Neuronal stem cell (in vitro differentiated cells): ENCODE measurements around the gene KRT7.
"Not testable (repeated sequence)": the region's sequence is repeated elsewhere in the genome, so short reads cannot be mapped to it uniquely, and the experiment has no call there.

Experiments used
- DNase-seq: peaks from one replicate; pipeline ENCODE4 v3.0.0-alpha.2; 2013; ENCODE audit warnings: low spot score
- H2AFZ ChIP-seq: one replicate; pipeline ENCODE4 v1.6.1; 2013; ENCODE audit warnings: mild to moderate bottlenecking, low read length, inconsistent platforms
- H2AK5ac ChIP-seq: 2 replicates; pipeline ENCODE4 v1.6.1; 2013; ENCODE audit warnings: low read depth, mild to moderate bottlenecking, inconsistent platforms, low read length, moderate library complexity, mixed read lengths
- H2BK120ac ChIP-seq: 2 replicates; pipeline ENCODE4 v1.6.1; 2013; ENCODE audit warnings: low read depth, mild to moderate bottlenecking, inconsistent platforms, low read length, moderate library complexity, mixed read lengths
- H2BK12ac ChIP-seq: one replicate; pipeline ENCODE4 v1.6.1; 2013; ENCODE audit warnings: low read length, inconsistent platforms
- H2BK15ac ChIP-seq: 2 replicates; pipeline ENCODE4 v1.6.1; 2013; ENCODE audit warnings: mild to moderate bottlenecking, low read length, inconsistent platforms, mixed read lengths
- H2BK5ac ChIP-seq: one replicate; pipeline ENCODE4 v1.6.1; 2013; ENCODE audit warnings: inconsistent platforms, mild to moderate bottlenecking, low read length, moderate library complexity
- H3K14ac ChIP-seq: one replicate; pipeline ENCODE4 v1.6.1; 2013; ENCODE audit warnings: low read length, inconsistent platforms
- H3K18ac ChIP-seq: 2 replicates; pipeline ENCODE4 v1.6.1; 2013; ENCODE audit warnings: low read length, inconsistent platforms
- H3K23ac ChIP-seq: 2 replicates; pipeline ENCODE4 v1.6.1; 2013; ENCODE audit warnings: low read depth, mild to moderate bottlenecking, mixed read lengths, low read length, inconsistent platforms; ENCODE audit not compliant: poor library complexity
- H3K27ac ChIP-seq: replicated peaks from 3 replicates; pipeline ENCODE4 v1.5.1; 2013; ENCODE audit warnings: low read length, inconsistent platforms
- H3K27me3 ChIP-seq, 3 experiments: 2 replicates each; pipeline ENCODE4 v1.6.1; 2013; ENCODE audit warnings: low read length in 3 of 3, mild to moderate bottlenecking in 2 of 3, inconsistent platforms in 1 of 3, low read depth in 1 of 3, mixed read lengths in 1 of 3, moderate library complexity in 1 of 3; ENCODE audit not compliant: control insufficient read depth in 3 of 3, insufficient read depth in 3 of 3
- H3K36me3 ChIP-seq, 2 donors: replicated peaks in 1 of 2; 2 replicates each; pipeline ENCODE4 v1.6.1; 2013; ENCODE audit warnings: low read length in 2 of 2; ENCODE audit not compliant: control insufficient read depth in 2 of 2, insufficient read depth in 2 of 2
- H3K4ac ChIP-seq: 2 replicates; pipeline ENCODE4 v1.6.1; 2013; ENCODE audit warnings: inconsistent platforms, mild to moderate bottlenecking, low read length, moderate library complexity
- H3K4me1 ChIP-seq, 2 donors: 1 replicate in 1 of 2; 2 replicates in 1 of 2; pipeline ENCODE4 v1.6.1; 2013; ENCODE audit warnings: low read length in 2 of 2, low read depth in 1 of 2; ENCODE audit not compliant: control insufficient read depth in 2 of 2, insufficient read depth in 1 of 2
- H3K4me2 ChIP-seq: one replicate; pipeline ENCODE4 v1.6.1; 2013; ENCODE audit warnings: mild to moderate bottlenecking, low read length, inconsistent platforms; ENCODE audit not compliant: insufficient read depth, poor library complexity, severe bottlenecking
- H3K4me3 ChIP-seq, 2 donors: 2 replicates each; pipeline ENCODE4 v1.5.1; 2013; ENCODE audit warnings: low read length in 2 of 2, mild to moderate bottlenecking in 2 of 2, inconsistent platforms in 1 of 2, moderate library complexity in 1 of 2
- H3K79me1 ChIP-seq: one replicate; pipeline ENCODE4 v1.6.1; 2013; ENCODE audit warnings: low read depth, mild to moderate bottlenecking, inconsistent platforms, low read length, moderate library complexity
- H3K9ac ChIP-seq: one replicate; pipeline ENCODE4 v1.6.1; 2013; ENCODE audit warnings: mild to moderate bottlenecking, low read depth, low read length, inconsistent platforms; ENCODE audit not compliant: poor library complexity
- H3K9me3 ChIP-seq, 2 donors: replicated peaks in 1 of 2; 2 replicates each; pipeline versions ENCODE3 to v1.6.1; 2013; ENCODE audit warnings: low read length in 2 of 2, mild to moderate bottlenecking in 2 of 2, inconsistent platforms in 1 of 2, low read depth in 1 of 2, mixed read lengths in 1 of 2, moderate library complexity in 1 of 2; ENCODE audit not compliant: control insufficient read depth in 2 of 2, insufficient read depth in 1 of 2
- H4K8ac ChIP-seq: one replicate; pipeline ENCODE4 v1.6.1; 2013; ENCODE audit warnings: low read depth, mild to moderate bottlenecking, inconsistent platforms, low read length, moderate library complexity
- H4K91ac ChIP-seq: one replicate; pipeline ENCODE4 v1.6.1; 2013; ENCODE audit warnings: low read length, low read depth, mild to moderate bottlenecking, inconsistent platforms; ENCODE audit not compliant: poor library complexity
- WGBS, 2 donors: extraction: QIAGEN DNeasy Blood & Tissue Kit; methylation state at CpG; one replicate each; pipeline ENCODE4 v1.1.7; 2013; ENCODE audit warnings: missing lambda C conversion rate in 2 of 2, mixed read lengths in 1 of 2; ENCODE audit not compliant: insufficient read length in 2 of 2, insufficient replicate concordance in 1 of 2; ENCODE audit errors: extremely low coverage in 2 of 2; 5-methylcytosine and 5-hydroxymethylcytosine counted together

The KRT7 gene

GRCh38 chr12:52249511-52250047 lies 16.5 kb downstream of the KRT7 start:
- Histone ChIP-seq H4K8ac (no peak overlapping the region), H3K9ac (no peak overlapping the region), H3K27me3 (peaks cover 0 to 52% (median 26%) of the 10 kb centered on the region in 3 experiments), H3K4me1 (peaks cover 0 to 4% of the 10 kb centered on the region in 2 donors), H3K4me3 (no peak overlapping the region), H3K27ac (no peak overlapping the region), H2AK5ac (peak overlapping the region; percentile 20), H3K4ac (no peak overlapping the region), H3K23ac (no peak overlapping the region), H3K14ac (no peak overlapping the region), H2BK12ac (no peak overlapping the region), H2BK15ac (peak overlapping the region; percentile 84), H3K4me2 (no peak overlapping the region), H2BK120ac (no peak overlapping the region), H3K79me1 (no peaks in the 10 kb centered on the region), H3K36me3 (no peaks in the 10 kb centered on the region), H2BK5ac (no peak overlapping the region), H3K9me3 (no peaks in the 10 kb centered on the region), H2AFZ (no peak overlapping the region), H3K18ac (peak overlapping the region; percentile 84), H4K91ac (no peak overlapping the region)
- no CpG with 5 or more reads among the region's 2 CpGs for WGBS, 2 donors
- no peak for DNase-seq

- no peak overlapping the region for H3K4ac ChIP-seq
- H3K79me1 ChIP-seq, result no peaks in the 10 kb centered on the region
- no CpG with 5 or more reads among the region's 52 CpGs for WGBS, 2 donors
- peak overlapping the region; percentile 57 for H3K9ac ChIP-seq
- H3K27me3 ChIP-seq, result peaks cover 0 to 53% (median 26%) of the 10 kb centered on the region in 3 experiments
- H3K18ac ChIP-seq, result peak overlapping the region; percentile 84
- no peak overlapping the region for H4K8ac ChIP-seq
- no peaks in the 10 kb centered on the region for H3K36me3 ChIP-seq
- no peaks in the 10 kb centered on the region for H3K9me3 ChIP-seq
- H3K4me1 ChIP-seq, result peaks cover 0 to 4% of the 10 kb centered on the region in 2 donors
- no peak for DNase-seq
- H3K4me3 ChIP-seq, result no peak overlapping the region
- no peak overlapping the region for H2BK5ac ChIP-seq
- H2BK15ac ChIP-seq, result no peak overlapping the region
- no peak overlapping the region for H3K27ac ChIP-seq
- no peak overlapping the region for H2AFZ ChIP-seq
- H2BK12ac ChIP-seq, result no peak overlapping the region
- H2AK5ac ChIP-seq, result no peak overlapping the region
- no peak overlapping the region for H3K14ac ChIP-seq
- H4K91ac ChIP-seq, result no peak overlapping the region
- H3K4me2 ChIP-seq, result peak overlapping the region; percentile 50
- peak overlapping the region; percentile 1 for H3K23ac ChIP-seq
- H2BK120ac ChIP-seq, result no peak overlapping the region
These were observed 17.3 kb downstream of the KRT7 start for GRCh38 chr12:52250048-52250990.

DNA sequence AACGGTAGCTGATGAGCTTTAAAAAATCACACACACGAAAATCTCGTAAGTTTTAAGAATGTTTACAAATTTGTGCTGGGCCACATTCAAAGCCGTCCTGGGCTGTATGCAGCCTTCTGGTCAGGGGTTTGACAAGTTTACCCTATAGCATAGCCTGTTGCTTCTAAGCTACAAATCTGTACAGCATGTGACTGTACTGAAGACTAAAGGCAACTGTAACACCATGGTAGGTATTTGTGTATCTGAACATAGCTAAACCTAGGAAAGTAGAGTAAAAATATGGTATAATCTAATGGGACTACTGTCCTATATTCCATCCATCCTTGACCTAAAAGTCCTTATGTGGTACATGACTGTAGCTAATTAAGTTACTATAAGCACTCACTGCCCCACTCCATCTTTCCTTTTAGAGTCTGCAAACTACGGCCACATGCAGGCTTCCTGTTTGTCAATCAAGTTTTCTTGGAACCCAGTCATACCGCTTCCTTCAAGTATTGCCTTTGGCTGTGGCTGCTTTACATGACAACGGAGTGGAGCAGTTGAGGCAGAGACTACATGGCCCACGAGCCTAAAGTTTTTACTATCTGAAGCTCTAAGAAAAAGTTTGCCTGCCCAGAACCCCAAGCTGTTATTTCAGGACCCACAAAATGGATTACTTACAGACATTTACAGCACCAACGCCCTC lies 18.5 kb downstream of the KRT7 start:
- H3K4ac ChIP-seq, result no peak overlapping the region
- no peak overlapping the region for H3K18ac ChIP-seq
- WGBS, 2 donors, result no CpG with 5 or more reads among the region's 9 CpGs
- no peak for DNase-seq
- H3K79me1 ChIP-seq, result no peaks in the 10 kb centered on the region
- no peaks in the 10 kb centered on the region for H3K9me3 ChIP-seq
- H3K9ac ChIP-seq, result no peak overlapping the region
- H3K4me1 ChIP-seq, result peaks cover 0 to 4% of the 10 kb centered on the region in 2 donors
- H3K4me2 ChIP-seq, result no peak overlapping the region
- peaks cover 0 to 53% (median 26%) of the 10 kb centered on the region in 3 experiments for H3K27me3 ChIP-seq
- no peak overlapping the region for H4K91ac ChIP-seq
- H3K23ac ChIP-seq, result no peak overlapping the region
- H3K27ac ChIP-seq, result no peak overlapping the region
- no peak overlapping the region for H3K4me3 ChIP-seq
- H2BK12ac ChIP-seq, result no peak overlapping the region
- no peak overlapping the region for H3K14ac ChIP-seq
- H2AFZ ChIP-seq, result no peak overlapping the region
- no peak overlapping the region for H2AK5ac ChIP-seq
- no peak overlapping the region for H4K8ac ChIP-seq
- no peaks in the 10 kb centered on the region for H3K36me3 ChIP-seq
- no peak overlapping the region for H2BK120ac ChIP-seq
- H2BK15ac ChIP-seq, result no peak overlapping the region
- no peak overlapping the region for H2BK5ac ChIP-seq

- H2AK5ac ChIP-seq, H2AFZ ChIP-seq, H2BK5ac ChIP-seq, H2BK12ac ChIP-seq, H3K14ac ChIP-seq, H2BK120ac ChIP-seq, H3K4ac ChIP-seq, H3K79me1 ChIP-seq, H3K18ac ChIP-seq, H3K4me3 ChIP-seq, DNase-seq, H3K36me3 ChIP-seq, H4K91ac ChIP-seq, H3K4me1 ChIP-seq, H3K9me3 ChIP-seq, H3K4me2 ChIP-seq, H3K23ac ChIP-seq, H2BK15ac ChIP-seq, H3K9ac ChIP-seq, H4K8ac ChIP-seq, H3K27ac ChIP-seq: not testable (repeated sequence)
- WGBS, 2 donors, result no CpG with 5 or more reads among the region's 8 CpGs
- peaks cover 0 to 58% (median 31%) of the 10 kb centered on the region in 3 experiments for H3K27me3 ChIP-seq
These were observed 19.2 kb downstream of the KRT7 start for GRCh38 chr12:52252175-52252615.
